GM12864 (cell line): Measurements from ENCODE around the gene NOTUM.

Experiments used
- DNase-seq: peaks from one replicate; pipeline ENCODE4 v3.0.0-alpha.2; 2011; ENCODE audit warnings: low read depth
- H3K4me3 ChIP-seq: 2 replicates; pipeline ENCODE4 v1.5.1; 2011; ENCODE audit warnings: mild to moderate bottlenecking, low read depth, low read length, control low read depth
- CTCF ChIP-seq: IDR thresholded peaks from 2 replicates; pipeline ENCODE4 v1.5.1; 2011; ENCODE audit warnings: low read depth, mild to moderate bottlenecking, moderate library complexity, low read length, control low read depth, inconsistent platforms; ENCODE audit errors: missing control alignments

The NOTUM gene

DNA sequence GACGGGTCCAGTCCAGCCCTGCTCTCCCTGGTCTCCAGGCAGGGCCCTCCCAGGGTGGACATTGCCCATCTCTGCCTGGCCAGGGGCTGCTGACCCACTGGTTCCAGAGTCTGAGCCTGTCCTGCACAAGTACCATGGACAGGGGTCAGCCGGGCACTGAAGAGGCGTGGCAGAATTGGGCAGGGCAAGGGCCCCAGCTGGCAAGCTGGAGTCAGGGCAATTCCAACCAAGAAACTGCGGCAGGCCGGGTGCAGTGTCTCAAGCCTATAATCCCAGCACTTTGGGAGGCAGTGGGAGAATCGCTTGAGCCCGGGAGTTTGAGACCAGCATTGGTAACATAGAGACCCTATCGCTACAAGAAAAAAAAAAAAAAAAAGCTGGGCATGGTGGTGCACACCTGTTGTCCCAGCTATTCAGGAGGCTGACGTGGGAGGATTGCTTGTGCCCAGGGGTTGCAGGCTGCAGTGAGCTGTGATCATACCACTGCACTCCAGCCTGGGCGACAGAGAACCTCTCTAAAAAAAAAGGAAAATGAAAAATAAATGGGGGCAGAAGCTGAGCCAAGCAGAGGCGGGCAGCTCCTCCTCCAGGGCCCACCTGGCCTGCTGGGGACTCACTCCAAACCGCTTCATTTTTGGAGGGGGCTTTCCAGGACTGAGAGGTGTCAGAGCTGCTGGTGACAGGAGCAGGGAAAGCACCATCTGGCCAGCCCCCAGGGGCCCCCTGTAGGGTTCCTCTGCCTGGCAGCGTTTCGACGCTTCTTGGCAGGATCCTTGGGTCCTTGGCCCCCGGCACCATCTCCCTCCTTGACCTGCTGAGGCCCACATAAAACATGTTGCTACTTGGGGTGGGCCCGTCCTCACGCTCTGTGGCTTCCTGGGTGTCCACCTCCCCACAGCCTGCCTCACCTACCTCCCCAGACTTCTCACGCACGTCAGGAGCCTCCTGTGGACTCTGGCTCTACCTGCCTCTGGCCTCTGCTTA lies 30.6 kb downstream of the NOTUM start:
- no peak for DNase-seq
- no peak for TF ChIP-seq CTCF
- H3K4me3 ChIP-seq, result no peak overlapping the region

GRCh38 chr17:81929253-81930141 lies 31.5 kb downstream of the NOTUM start:
- no peak for TF ChIP-seq CTCF
- no peak overlapping the region for H3K4me3 ChIP-seq
- no peak for DNase-seq

GRCh38 chr17:81928544-81929252 lies 32.3 kb downstream of the NOTUM start:
- no peak for TF ChIP-seq CTCF
- no peak for DNase-seq
- peak overlapping the region; percentile 61 for H3K4me3 ChIP-seq

DNA sequence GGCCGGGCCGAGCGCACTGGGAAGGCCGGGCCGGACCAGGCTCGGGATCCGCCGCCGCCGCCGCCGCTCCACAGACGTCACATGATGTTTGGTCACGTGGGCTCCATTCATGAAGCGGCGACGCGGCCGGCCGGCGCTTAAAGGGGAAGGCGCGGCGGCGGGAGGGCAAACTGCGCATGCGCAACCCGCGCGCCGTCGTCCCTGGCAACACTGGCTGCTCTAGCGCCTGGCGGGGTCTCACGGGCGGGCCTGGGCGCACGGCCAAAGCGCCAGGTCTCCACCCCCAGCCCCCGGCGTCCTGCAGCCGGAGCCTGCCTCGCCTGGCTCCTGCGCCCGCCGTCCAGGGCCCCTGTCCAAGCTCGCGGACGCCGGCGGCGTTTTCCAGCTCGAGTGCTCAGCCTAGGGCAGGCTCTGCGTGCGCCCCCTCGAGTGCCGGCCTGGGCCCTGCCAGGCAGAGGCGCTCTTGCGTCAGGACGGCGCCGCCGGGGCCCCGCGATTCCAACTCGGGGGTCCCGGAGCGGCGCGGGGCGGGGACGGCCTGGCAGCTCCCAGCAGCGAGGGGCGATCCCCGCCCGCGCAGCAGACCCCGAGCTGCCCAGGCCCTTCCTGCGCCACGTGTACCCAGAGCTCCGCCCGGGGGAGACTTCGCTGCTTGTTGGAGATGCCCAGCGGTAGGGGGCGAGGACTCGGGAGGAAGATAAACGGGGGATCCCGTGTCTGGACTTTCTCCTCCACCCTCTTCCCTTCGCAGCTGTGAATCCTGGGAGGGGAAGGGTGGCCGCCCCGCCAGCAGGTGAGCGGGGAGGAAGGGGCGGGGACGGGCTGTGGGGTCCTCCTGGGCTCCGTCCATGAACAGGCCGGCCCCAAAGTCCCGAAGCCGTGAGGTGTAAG lies 33.1 kb downstream of the NOTUM start, which contains the start of gene MAFG:
Gene MAFG (minus strand): TSS at position 83 of the 891 bp plus-strand sequence. CDS start 4,550 bp downstream, outside the sequence.
- DNase-seq, result peak; percentile 50
- peak within 1 kb of the TSS; percentile 61 for H3K4me3 ChIP-seq
- TF ChIP-seq CTCF, result peak; percentile 38

- DNase-seq, result no peak
- TF ChIP-seq CTCF, result no peak
Observed at GRCh38 chr17:81927152-81927652, 33.8 kb downstream of the NOTUM start.

More at GRCh38 chr17:81927152-81927652, 33.8 kb downstream of the NOTUM start:
- H3K4me3 ChIP-seq, result peak overlapping the region; percentile 61
